Activated CD8-positive, alpha-beta memory T cell treated with anti-CD3 and anti-CD28 coated beads for 4 hours (primary cell): Measurements from ENCODE around the gene MAPK14.

Experiments used
- DNase-seq, 2 donors: peaks; one replicate each; pipeline ENCODE4 v3.0.0-alpha.2; 2020; ENCODE audit warnings: low read depth in 2 of 2

Gene MAPK14

GRCh38 chr6:36101691-36102090 lies 74.1 kb downstream of the MAPK14 start:
- no peak for DNase-seq

GRCh38 chr6:36102853-36103252 lies 75.2 kb downstream of the MAPK14 start:
- DNase-seq: no peak

DNA sequence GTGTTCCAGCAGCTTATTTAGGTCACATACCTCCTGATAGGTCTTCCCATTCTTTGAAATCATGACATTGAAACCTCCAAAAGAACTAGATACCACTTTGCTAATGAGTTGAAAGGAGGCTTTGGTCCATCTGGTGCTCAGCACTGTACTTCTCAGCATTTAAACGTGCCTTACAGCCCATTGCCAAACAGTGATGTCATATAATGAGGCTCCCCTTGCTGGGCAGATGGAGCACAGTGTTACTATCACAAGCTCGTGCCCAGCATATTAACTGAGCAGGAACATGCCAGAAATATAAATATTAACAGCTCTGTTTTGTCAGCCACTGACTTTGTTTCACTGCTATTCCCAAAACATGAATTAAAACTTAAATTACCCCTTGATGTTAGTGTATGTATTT lies 77.2 kb downstream of the MAPK14 start:
- DNase-seq: no peak

DNA sequence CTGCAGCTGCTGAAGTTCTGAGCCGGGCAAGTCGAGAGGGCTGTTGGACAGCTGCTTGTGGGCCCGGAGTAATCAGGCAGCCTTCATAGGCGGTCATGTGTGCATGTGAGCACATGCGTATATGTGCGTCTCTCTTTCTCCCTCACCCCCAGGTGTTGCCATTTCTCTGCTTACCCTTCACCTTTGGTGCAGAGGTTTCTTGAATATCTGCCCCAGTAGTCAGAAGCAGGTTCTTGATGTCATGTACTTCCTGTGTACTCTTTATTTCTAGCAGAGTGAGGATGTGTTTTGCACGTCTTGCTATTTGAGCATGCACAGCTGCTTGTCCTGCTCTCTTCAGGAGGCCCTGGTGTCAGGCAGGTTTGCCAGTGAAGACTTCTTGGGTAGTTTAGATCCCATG lies 81.5 kb downstream of the MAPK14 start:
- DNase-seq: no peak

- DNase-seq: no peak
Measured at GRCh38 chr6:36110050-36110449, 82.4 kb downstream of the MAPK14 start.

DNA sequence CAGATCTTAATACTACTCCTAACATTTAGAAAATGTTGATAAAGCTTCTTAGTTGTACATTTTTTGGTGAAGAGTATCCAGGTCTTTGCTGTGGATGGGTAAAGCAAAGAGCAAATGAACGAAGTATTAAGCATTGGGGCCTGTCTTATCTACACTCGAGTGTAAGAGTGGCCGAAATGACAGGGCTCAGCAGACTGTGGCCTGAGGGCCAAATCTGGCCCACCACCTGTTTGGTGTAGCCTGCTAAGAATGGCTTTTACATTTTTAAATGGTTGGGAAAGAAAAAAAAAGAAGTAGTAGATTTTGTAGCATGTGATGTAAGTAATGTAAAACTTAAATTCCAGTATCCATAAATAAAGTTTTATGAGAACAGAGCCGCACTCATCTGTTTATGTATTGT lies 83.3 kb downstream of the MAPK14 start:
- DNase-seq: no peak

GRCh38 chr6:36111526-36111925 lies 83.9 kb downstream of the MAPK14 start:
- DNase-seq: no peak

DNA sequence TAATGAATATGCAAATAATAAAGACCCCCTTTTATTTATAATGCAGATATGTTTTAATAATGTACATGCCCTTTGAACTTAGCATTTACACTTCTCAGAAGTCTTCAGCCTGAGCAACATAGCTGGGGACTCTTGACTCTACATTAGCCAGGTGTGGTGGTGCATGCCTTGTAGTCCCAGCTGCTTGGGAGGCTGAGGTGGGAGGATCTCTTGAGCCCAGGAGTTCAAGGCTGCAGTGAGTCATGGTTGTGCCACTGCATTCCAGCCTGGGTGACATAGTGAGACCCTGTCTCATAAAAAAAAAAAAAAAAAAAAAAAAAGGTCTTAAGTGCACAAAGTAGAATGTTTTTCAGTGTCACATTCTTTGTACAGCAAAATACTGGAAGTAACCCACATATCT lies 85.4 kb downstream of the MAPK14 start:
- no peak for DNase-seq

- DNase-seq: no peak
Measured at GRCh38 chr6:36113703-36114102, 86.1 kb downstream of the MAPK14 start.

DNA sequence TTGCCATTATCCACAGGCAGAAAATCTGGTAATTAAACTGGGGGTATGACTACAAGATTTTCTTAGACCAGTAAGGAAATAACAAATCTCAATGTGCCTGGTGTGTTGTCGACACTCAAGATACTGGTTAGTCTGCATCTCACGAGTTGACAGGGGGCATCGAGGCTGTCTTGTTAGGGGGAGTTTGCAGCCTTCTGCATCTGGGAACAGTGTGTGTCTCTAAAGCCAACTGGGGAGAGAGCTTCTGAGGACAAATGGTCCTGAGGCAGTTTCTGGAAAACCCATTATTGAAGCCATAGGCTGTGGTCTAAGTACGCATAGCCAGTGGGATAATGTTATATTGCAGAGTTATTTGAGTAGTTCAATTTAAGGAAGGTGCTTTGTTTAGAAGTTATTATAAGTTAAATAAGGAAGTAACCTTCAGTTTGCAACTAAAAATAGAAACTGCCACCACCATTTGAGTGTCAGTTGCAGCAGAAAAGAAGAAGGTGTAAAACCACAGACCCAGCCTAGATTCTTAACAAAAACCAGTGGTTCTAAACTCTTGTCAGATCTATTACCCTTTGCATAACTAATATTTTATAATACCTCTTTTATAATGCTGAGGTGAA lies 87.3 kb downstream of the MAPK14 start:
- DNase-seq: no peak

DNA sequence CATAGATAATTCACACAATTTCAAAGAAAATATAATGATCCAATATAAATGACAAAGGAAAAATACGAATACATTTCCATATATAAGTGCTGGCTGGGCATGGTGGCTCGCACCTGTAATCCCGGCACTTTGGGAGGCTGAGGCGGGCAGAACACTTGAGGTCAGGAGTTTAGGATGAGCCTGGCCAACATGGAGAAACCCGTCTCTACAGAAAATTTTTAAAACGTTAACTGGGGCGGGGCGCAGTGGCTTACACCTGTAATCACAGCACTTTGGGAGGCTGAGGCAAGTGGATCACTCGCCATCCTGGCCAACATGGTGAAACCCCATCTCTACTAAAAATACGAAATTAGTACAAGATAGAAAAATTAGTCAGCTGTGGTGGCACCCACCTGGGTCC lies 87.8 kb downstream of the MAPK14 start:
- DNase-seq: no peak

- no peak for DNase-seq
Measured at GRCh38 chr6:36116066-36116864, 88.7 kb downstream of the MAPK14 start.

DNA sequence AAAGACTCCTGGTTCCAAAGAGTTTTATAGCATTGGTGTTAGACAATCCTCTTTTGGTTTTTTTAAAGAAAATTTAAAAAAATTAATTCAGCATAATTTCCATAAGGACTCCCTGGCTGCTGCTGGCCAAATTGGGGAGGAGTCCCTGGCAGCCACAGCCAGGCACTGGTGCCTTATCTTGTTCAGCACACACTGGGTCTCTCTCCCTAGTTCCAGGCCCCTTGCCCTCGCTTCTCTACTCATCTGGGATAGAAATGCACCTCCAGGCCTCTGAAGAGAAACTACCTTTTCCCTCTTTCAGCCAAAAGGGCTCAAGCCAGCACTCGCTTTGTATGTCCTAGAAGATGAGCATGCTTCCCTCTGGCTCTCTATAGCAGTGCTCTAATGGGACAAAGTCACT lies 89.3 kb downstream of the MAPK14 start:
- DNase-seq: no peak

- no peak for DNase-seq
Measured at GRCh38 chr6:36117658-36118549, 90.3 kb downstream of the MAPK14 start.

DNA sequence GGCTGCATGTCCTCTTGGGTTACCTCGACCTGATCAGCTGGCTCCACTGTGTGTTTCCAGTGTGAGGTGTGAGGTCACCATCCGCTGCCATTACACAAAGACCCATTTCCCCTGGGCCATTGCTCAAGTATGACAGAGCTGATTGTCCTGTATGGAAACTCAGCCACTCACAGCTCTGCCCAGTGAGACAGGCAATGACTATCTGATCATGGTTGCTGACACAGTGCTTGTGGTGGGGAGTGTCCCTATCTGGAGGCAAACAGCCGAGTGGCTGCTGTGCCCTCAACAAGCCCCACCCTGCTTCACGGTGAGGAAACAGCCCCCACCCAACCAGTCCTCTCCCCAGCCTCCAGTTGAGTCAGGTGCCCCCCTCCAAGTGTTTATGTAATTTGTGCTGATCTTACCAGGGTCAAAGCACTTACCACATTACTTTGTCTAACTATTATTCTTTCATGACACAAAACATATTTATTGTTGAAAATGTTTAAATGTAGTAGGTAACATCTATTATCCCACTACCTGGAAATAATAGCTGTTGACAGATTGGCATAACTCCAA lies 91.0 kb downstream of the MAPK14 start:
- DNase-seq: peak; percentile 55 to 56

DNA sequence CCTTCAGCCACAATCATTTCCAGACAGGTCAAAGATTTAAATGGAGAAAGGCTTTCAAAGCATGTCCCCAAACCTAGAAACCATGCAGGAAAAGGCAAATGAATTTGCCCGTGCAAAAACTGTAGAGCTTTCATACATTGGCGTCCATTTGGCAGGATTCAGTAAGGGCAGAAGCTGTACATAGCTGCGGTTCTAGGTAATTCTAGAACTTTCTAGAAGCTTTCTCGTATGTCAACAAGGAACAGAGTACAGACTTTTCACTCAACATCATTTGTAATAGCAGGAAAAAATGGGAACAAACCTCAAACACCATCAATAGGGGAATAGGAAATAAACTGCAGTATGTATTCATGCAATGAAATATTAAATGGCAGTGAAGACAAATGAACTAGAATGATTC lies 91.6 kb downstream of the MAPK14 start:
- no peak for DNase-seq

- no peak for DNase-seq
Measured at GRCh38 chr6:36120018-36120417, 92.4 kb downstream of the MAPK14 start.

DNA sequence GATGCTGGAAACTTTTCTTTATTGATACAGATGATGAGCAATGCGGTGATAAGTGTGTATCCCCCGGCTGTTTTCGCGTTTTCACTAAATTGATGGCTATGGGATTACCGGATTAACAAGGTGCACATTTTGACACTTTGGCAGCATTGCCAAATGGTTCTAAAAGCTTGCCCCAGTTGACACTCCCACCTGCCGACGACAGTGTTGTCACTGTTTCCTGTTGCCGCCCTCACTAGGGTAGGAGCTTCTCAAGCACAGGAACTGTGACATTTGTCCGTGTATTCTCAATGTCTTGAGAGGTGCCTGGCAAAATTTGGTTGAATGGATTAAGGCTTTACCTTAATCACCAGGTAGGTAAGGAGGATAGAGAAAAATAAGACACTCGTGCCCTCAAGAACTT lies 92.9 kb downstream of the MAPK14 start:
- peak; percentile 62 to 71 for DNase-seq

- no peak for DNase-seq
Measured at GRCh38 chr6:36120979-36121786, 93.6 kb downstream of the MAPK14 start.

GRCh38 chr6:36121787-36122494 lies 94.3 kb downstream of the MAPK14 start:
- DNase-seq: no peak
